NCI-H526 (cell line): ENCODE measurements around the gene MICA.
A peak's percentile ranks its signal among the peaks of the same experiment; 100 is the strongest.
"Not testable (repeated sequence)": the region's sequence is repeated elsewhere in the genome, so short reads cannot be mapped to it uniquely, and the experiment has no call there.

Source experiments
- DNase-seq, 2 experiments: peaks; one replicate each; lab custom pipeline; 2025; lab: John Stamatoyannopoulos, UW

MICA gene

GRCh38 chr6:31414148-31414770 is 10.9 kb downstream of the MICA start:
- DNase-seq = not testable (repeated sequence)

GRCh38 chr6:31414771-31415265 is 11.4 kb downstream of the MICA start:
- no peak for DNase-seq

- no peak for DNase-seq
Measured at GRCh38 chr6:31416394-31417014, 13.1 kb downstream of the MICA start.

DNA sequence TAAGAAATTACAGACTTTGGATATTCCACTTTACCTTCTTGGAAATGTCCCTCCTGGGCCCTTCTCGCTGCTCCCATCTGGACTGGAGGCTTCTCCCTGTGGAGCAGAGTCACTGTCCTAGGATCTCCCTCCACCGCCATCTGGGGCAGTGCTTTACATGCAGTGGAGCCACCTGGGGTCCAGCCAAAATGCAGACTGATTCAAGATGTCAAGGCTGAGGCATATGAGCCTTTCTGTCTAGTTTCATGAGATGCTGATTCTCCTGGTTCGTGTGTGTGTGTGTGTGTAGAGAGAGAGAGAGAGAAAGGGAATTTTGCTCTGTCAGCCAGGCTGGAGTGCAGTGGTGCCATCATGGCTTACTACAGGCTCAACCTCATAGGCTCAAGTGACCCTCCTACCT is 14.9 kb downstream of the MICA start:
- DNase-seq = no peak

GRCh38 chr6:31419842-31420241 is 16.4 kb downstream of the MICA start:
- no peak for DNase-seq

- DNase-seq = no peak
Measured at GRCh38 chr6:31420546-31420945, 17.2 kb downstream of the MICA start.

- no peak for DNase-seq
Measured at GRCh38 chr6:31422587-31422986, 19.2 kb downstream of the MICA start.

DNA sequence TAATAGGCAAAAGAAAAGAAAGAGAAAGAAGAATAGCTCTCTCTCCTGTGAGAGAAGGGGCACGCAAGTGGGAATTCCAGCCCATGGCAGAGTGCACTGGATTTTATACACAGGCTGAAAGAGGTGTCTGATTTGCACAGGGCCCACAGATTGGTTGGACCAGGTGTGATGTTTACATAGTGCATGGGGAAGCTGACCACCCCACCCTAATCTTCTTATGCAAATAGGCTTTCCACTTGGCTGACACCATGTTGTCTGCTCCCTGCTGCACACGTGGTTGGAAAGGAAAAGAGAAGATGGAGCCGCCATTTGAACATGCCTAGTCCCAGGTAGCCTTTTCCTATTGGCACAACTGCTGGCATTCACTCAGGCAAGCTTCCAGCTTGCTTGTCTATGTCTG is 20.2 kb downstream of the MICA start:
- peak; percentile 87 to 89 for DNase-seq

DNA sequence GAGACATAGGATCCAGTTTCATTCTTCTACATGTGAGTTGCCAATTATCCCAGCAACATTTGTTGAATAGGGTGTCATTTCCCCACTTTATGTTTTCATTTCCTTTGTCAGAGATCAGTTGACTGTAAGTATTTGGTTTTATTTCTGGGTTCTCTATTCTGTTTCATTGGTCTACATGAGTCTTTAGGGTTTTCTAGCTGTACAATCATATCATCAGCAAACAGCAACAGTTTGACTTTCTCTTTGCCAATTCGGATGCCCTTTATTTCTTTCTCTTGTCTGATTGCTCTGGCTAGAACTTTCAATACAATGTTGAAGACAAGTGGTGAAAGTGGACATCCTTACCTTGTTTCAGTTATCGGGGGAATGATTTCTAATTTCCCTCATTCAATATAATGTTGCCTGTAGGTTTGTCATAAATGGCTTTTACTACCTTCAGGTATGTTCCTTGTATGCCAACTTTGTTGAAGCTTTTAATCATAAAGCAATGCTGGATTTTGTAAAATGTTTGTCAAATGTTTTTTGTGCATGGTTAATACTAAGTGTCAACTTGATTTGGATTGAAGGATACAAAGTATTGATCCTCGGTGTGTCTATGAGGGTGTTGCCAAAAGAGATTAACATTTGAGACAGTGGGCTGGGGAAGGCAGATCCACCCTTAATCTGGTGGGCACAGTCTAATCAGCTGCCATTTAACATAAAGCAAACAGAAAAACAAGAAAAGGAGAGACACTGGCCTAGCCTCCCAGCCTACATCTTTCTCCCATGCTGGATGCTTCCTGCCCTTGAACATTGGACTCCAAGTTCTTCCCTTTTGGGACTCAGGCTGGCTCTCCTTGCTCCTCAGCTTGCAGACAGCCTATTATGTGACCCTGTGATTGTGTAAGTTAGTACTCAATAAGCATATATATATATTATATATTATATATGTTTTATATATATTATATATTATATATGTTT is 23.3 kb downstream of the MICA start:
- DNase-seq = no peak

- DNase-seq = no peak
Measured at GRCh38 chr6:31430449-31430848, 27.1 kb downstream of the MICA start.

DNA sequence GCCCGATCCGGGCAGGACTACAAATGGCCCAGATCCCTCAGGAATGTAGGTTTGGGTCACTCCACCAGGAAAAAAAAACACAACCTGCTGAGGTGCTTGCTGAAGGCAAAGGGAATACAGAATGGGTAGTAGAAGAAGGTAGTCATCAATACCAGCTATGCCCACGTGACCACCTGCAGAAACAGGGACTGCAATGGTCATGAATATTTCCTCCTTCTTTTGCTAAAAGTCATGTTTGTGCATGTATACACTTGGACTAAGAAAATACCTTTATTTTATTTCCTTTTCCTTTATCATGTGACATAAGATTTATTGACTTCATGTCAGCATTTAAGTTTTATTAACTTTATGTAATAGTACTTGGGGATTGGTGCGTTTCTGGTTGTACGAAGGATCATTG is 31.7 kb downstream of the MICA start:
- not testable (repeated sequence) for DNase-seq

DNA sequence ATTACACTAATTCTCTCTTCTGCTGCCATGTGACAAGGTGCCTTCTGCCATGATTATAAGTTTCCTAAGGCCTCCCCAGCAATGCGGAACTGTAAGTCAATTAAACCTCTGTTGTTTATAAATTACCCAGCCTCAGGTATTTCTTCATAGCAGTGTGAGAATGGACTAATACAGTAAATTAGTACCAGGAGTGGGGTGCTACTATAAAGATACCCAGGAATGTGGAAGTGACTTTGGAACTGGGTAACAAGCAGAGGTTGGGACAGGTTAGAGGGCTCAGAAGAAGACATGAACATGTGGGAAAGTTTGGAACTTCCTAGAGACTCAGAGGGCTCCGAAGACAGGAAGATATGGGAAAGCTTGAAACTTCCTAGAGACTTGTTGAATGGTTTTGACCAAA is 34.8 kb downstream of the MICA start:
- DNase-seq = no peak

DNA sequence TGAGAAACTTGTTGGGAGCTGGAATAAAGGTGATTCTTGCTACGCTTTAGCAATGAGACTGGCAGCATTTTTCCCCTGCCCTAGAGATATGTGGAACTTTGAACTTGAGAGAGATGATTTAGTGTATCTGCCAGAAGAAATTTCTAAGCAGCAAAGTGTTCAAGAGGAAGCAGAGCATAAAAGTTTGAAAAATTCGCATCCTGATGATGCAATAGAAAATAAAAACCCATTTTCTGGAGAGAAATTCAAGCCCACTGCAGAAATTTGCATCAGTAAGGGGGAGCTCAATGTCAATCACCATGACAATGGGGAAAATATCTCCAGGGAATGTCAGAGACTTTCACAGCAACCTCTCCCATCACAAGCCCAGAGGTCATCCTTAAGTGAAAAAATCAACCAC is 35.3 kb downstream of the MICA start:
- no peak for DNase-seq

GRCh38 chr6:31441365-31442267 is 38.2 kb downstream of the MICA start:
- DNase-seq = peak; percentile 28 to 75

GRCh38 chr6:31446481-31446880 is 43.1 kb downstream of the MICA start:
- no peak for DNase-seq

GRCh38 chr6:31446999-31447789 is 43.8 kb downstream of the MICA start:
- DNase-seq = not testable (repeated sequence)

DNA sequence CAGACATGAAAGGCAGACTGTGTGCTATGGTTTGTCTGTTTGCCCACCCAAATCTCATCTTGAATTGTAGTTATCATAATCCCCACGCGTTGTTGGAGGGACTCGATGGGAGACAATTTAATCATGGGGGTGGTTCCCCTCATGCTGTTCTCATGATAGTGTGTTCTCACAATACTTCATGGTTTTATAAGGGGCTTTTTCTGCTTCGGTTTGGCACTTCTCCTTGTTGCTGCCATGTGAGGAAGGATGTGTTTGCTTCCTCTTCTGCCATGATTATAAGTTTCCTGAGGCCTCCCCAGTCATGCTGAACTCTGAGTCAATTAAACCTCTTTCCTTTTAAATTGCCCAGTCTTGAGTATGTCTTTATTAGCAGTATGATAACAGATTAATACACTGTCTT is 47.4 kb downstream of the MICA start:
- no peak for DNase-seq

GRCh38 chr6:31452859-31453258 is 49.5 kb downstream of the MICA start:
- DNase-seq = no peak

DNA sequence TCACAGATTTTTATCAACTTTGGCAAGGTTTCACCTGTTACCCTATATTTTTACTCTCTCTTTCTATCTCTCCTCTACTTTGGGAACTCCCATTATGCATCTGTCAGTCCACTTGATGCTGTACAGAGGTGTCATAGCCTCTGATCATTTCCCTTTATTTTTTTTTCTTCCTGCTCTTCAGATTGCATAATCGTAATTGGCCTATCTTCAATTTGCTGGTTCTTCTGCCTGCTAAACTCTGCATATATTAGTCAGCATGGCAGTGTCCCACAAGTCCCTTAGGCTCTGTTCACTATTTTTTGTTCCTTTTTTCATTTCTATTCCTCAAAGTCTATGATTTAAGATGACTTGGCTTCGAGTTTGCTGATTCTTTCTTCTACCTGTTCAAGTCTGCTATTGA is 49.9 kb downstream of the MICA start:
- no peak for DNase-seq

- not testable (repeated sequence) for DNase-seq
Measured at GRCh38 chr6:31459864-31460263, 56.5 kb downstream of the MICA start.
